ENCODE measurements around the gene PLXNB3.

The PLXNB3 gene

GRCh38 chrX:153818571-153819383 lies 54.7 kb downstream of the PLXNB3 start:
- DNase-seq: peak; percentile 29 to 53

- no peak for DNase-seq
These were observed 55.5 kb downstream of the PLXNB3 start for GRCh38 chrX:153819384-153820040.

- no peak for DNase-seq
These were observed 56.6 kb downstream of the PLXNB3 start for GRCh38 chrX:153820601-153821000.

GRCh38 chrX:153821066-153821465 lies 57.0 kb downstream of the PLXNB3 start:
- DNase-seq: no peak

GRCh38 chrX:153824348-153824747 lies 60.3 kb downstream of the PLXNB3 start:
- DNase-seq: no peak

- DNase-seq: no peak
These were observed 61.0 kb downstream of the PLXNB3 start for GRCh38 chrX:153825042-153825441.

All from stimulated activated CD4-positive, alpha-beta T cell treated with anti-CD3 and anti-CD28 coated beads, Interleukin-4, amount 100 ng/mL, for 4 hours (primary cell).